ENCODE measurements around the gene DNAJC12.
"Not testable (repeated sequence)": the region's sequence is repeated elsewhere in the genome, so short reads cannot be mapped to it uniquely, and the experiment has no call there.

DNAJC12 gene

GRCh38 chr10:67792653-67793052 is 45.3 kb downstream of the DNAJC12 start:
- no peak for DNase-seq (ENCODE audit: low read depth, low spot score)

- DNase-seq (ENCODE audit: low read depth, low spot score): no peak
Observed at GRCh38 chr10:67790534-67791408, 47.2 kb downstream of the DNAJC12 start.

- no peak for DNase-seq (ENCODE audit: low read depth, low spot score)
Observed at GRCh38 chr10:67789769-67790168, 48.2 kb downstream of the DNAJC12 start.

GRCh38 chr10:67788028-67788886 is 49.7 kb downstream of the DNAJC12 start:
- DNase-seq (ENCODE audit: low read depth, low spot score): no peak

- no peak for DNase-seq (ENCODE audit: low read depth, low spot score)
Observed at GRCh38 chr10:67785098-67785497, 52.9 kb downstream of the DNAJC12 start.

- no peak for DNase-seq (ENCODE audit: low read depth, low spot score)
Observed at GRCh38 chr10:67784474-67784873, 53.5 kb downstream of the DNAJC12 start.

GRCh38 chr10:67783606-67784294 is 54.2 kb downstream of the DNAJC12 start:
- DNase-seq (ENCODE audit: low read depth, low spot score): no peak

GRCh38 chr10:67782530-67782929 is 55.5 kb downstream of the DNAJC12 start:
- DNase-seq (ENCODE audit: low read depth, low spot score): no peak

- no peak for DNase-seq (ENCODE audit: low read depth, low spot score)
Observed at GRCh38 chr10:67780759-67781538, 57.0 kb downstream of the DNAJC12 start.

- DNase-seq (ENCODE audit: low read depth, low spot score): not testable (repeated sequence)
Observed at GRCh38 chr10:67780204-67780621, 57.8 kb downstream of the DNAJC12 start.

- peak; percentile 31 for DNase-seq (ENCODE audit: low read depth, low spot score)
Observed at GRCh38 chr10:67779465-67780203, 58.4 kb downstream of the DNAJC12 start.

GRCh38 chr10:67776371-67776770 is 61.6 kb downstream of the DNAJC12 start:
- DNase-seq (ENCODE audit: low read depth, low spot score): no peak

- DNase-seq (ENCODE audit: low read depth, low spot score): no peak
Observed at GRCh38 chr10:67775279-67775678, 62.7 kb downstream of the DNAJC12 start.

- DNase-seq (ENCODE audit: low read depth, low spot score): no peak
Observed at GRCh38 chr10:67772894-67773511, 65.0 kb downstream of the DNAJC12 start.

GRCh38 chr10:67772151-67772550 is 65.8 kb downstream of the DNAJC12 start:
- DNase-seq (ENCODE audit: low read depth, low spot score): no peak

GRCh38 chr10:67771200-67771599 is 66.8 kb downstream of the DNAJC12 start:
- DNase-seq (ENCODE audit: low read depth, low spot score): no peak

- no peak for DNase-seq (ENCODE audit: low read depth, low spot score)
Observed at GRCh38 chr10:67770537-67770936, 67.5 kb downstream of the DNAJC12 start.

- DNase-seq (ENCODE audit: low read depth, low spot score): no peak
Observed at GRCh38 chr10:67767244-67767643, 70.7 kb downstream of the DNAJC12 start.

GRCh38 chr10:67764012-67764822 is 73.8 kb downstream of the DNAJC12 start:
- DNase-seq (ENCODE audit: low read depth, low spot score): peak; percentile 93
